K562 (cell line): ENCODE results near the gene FAM151A. TPM values are rescaled to one million over a fixed set of nuclear protein-coding genes. Genes with fewer than 3 reads are reported as not detected.

Source experiments
- ARID2 ChIP-seq: fragments of 450-650 bp; IDR thresholded peaks from 2 replicates; pipeline ENCODE4 v1.6.1; 2017; ENCODE audit warnings: antibody characterized with exemption, mild to moderate bottlenecking
- ATF1 ChIP-seq, 2 experiments: fragments of 450-650 bp in 1 of 2; IDR thresholded peaks; 2 replicates each; pipeline ENCODE4 v1.6.1; 2016; ENCODE audit warnings: missing compliant biosample characterization in 1 of 2, missing genetic modification characterization in 1 of 2
- EGR1 ChIP-seq: fragments of 450-650 bp; conservative IDR thresholded peaks from 2 replicates; pipeline ENCODE4 v1.6.1; 2017; ENCODE audit warnings: mild to moderate bottlenecking
- GABPB1 ChIP-seq: sonication (generic); formaldehyde crosslinking; IDR thresholded peaks from 2 replicates; pipeline ENCODE4 v1.8.0; 2022; ENCODE audit warnings: mild to moderate bottlenecking, missing genetic modification reagents
- KAT7 ChIP-seq: sonication (generic); formaldehyde crosslinking; IDR thresholded peaks from 2 replicates; pipeline ENCODE4 v1.8.0; 2022; ENCODE audit warnings: missing genetic modification reagents, mild to moderate bottlenecking, borderline replicate concordance
- MYBL2 ChIP-seq, 2 experiments: fragments of 450-650 bp in 1 of 2; sonication (generic) in 1 of 2; formaldehyde crosslinking in 1 of 2; IDR thresholded peaks; 2 replicates each; pipeline versions ENCODE4 v1.6.1 to v1.8.1; 2017 to 2022; ENCODE audit warnings: borderline replicate concordance in 1 of 2, inconsistent platforms in 1 of 2, low read depth in 1 of 2, mild to moderate bottlenecking in 1 of 2, missing genetic modification reagents in 1 of 2, moderate library complexity in 1 of 2
- PRDM10 ChIP-seq: fragments of 450-650 bp; IDR thresholded peaks from 2 replicates; pipeline ENCODE4 v1.6.1; 2018; ENCODE audit not compliant: partially characterized antibody
- PRPF4 ChIP-seq: fragments of 200-400 bp; formaldehyde crosslinking; IDR thresholded peaks from one replicate; pipeline ENCODE4 v1.6.1; 2017; ENCODE audit warnings: low read length, low read depth, mild to moderate bottlenecking; ENCODE audit not compliant: insufficient read depth, poor library complexity, severe bottlenecking
- RFX1 ChIP-seq: fragments of 450-650 bp; IDR thresholded peaks from 2 replicates; pipeline ENCODE4 v1.6.1; 2016; ENCODE audit warnings: mild to moderate bottlenecking, moderate library complexity
- RNF219 ChIP-seq: fragments of 250-450 bp; sonication (Bioruptor Pico); IDR thresholded peaks from 2 replicates; pipeline ENCODE4 v1.5.0; 2022; ENCODE audit warnings: mild to moderate bottlenecking
- TBL1XR1 ChIP-seq, 2 experiments: IDR thresholded peaks; 2 replicates each; pipeline ENCODE4 v1.6.1; 2012; ENCODE audit warnings: improper control_type of control experiment in 2 of 2, low read length in 2 of 2, mild to moderate bottlenecking in 1 of 2
- ZKSCAN8 ChIP-seq: fragments of 200-800 bp; sonication (Bioruptor generic); IDR thresholded peaks from 2 replicates; pipeline ENCODE4 v1.6.1; 2016; ENCODE audit warnings: missing genetic modification characterization, missing compliant biosample characterization
- ZNF263 ChIP-seq: sonication (generic); formaldehyde crosslinking; IDR thresholded peaks from 2 replicates; pipeline ENCODE4 v1.8.0; 2022; ENCODE audit warnings: mild to moderate bottlenecking, missing genetic modification reagents, borderline replicate concordance
- ZNF584 ChIP-seq: fragments of 200-800 bp; sonication (Bioruptor generic); IDR thresholded peaks from 2 replicates; pipeline ENCODE4 v1.6.1; 2016; ENCODE audit warnings: low read depth, mild to moderate bottlenecking, missing genetic modification characterization, missing compliant biosample characterization
- ZNF76 ChIP-seq: fragments of 250-450 bp; sonication (Bioruptor Pico); IDR thresholded peaks from 2 replicates; pipeline ENCODE4 v1.4.0; 2020; ENCODE audit warnings: mild to moderate bottlenecking, moderate library complexity, borderline replicate concordance
- polyA plus RNA-seq, 8 experiments: library from polyadenylated mRNA; depleted of rRNA in 4 of 8; stranded (reverse) in 5 of 8; unstranded in 3 of 8; fragments of >200 nt; fragmentation: Nextera tagmentation in 2 of 8; fragmentation: Illumina TruSeq in 1 of 8; extraction: Ambion mirVana in 2 of 8; extraction: Trizol in 1 of 8; gene quantifications; 2 replicates each; pipeline versions ENCODE4 v1.2.1 to v1.2.3, GENCODE V29; 2011 to 2014; ENCODE audit warnings: inconsistent platforms in 1 of 8, missing spikeins in 1 of 8
- total RNA-seq, 7 experiments: library from RNA; depleted of rRNA in 6 of 7; stranded (reverse); fragments of >200 nt in 6 of 7; fragmentation: Illumina TruSeq in 2 of 7; extraction: Trizol in 2 of 7; gene quantifications; 2 replicates each; pipeline versions ENCODE4 v1.2.1 to v1.2.3, GENCODE V29; 2011 to 2021; ENCODE audit warnings: low replicate concordance in 1 of 7
- TF ChIP-seq, protein P1 (sequence below): fragments of 250-450 bp; sonication (Bioruptor Pico); IDR thresholded peaks from 2 replicates; pipeline ENCODE4 v1.4.0; 2020; ENCODE audit warnings: borderline replicate concordance
- TF ChIP-seq, protein P2 (sequence below), 2 experiments: IDR thresholded peaks in 1 of 2; conservative IDR thresholded peaks in 1 of 2; 2 replicates each; pipeline ENCODE4 v1.6.1; 2016; ENCODE audit warnings: low read depth in 2 of 2, mild to moderate bottlenecking in 1 of 2, missing compliant biosample characterization in 1 of 2, missing genetic modification characterization in 1 of 2, moderate library complexity in 1 of 2

FAM151A gene
- total and polyA plus RNA-seq, 9 of the 15 experiments (the other 6 are each of a cell fraction or from before 2014, with no cell fraction given) = not detected

GRCh38 chr1:54575161-54575560 lies 48.2 kb downstream of the FAM151A start (continued):
- TF ChIP-seq PRDM10 (peak; percentile 26), RNF219 (no peak), ATF1 (CRISPR knock-in tag; IDR thresholded peaks at IDR 0.05) (no peak), ATF1 (tag; IDR thresholded peaks at IDR 0.05) (no peak), MYBL2 (IDR thresholded peaks at IDR 0.05; ENCODE audit: low read depth) (no peak), MYBL2 (CRISPR knock-in tag; IDR thresholded peaks at IDR 0.05; ENCODE audit: borderline replicate concordance) (no peak), ZNF76 (CRISPR knock-in tag) (no peak), RFX1 (no peak), TBL1XR1 (IDR thresholded peaks at IDR 0.05; ENCODE audit: low read length in 2 of 2) (no peak), ZNF263 (no peak), PRPF4 (no peak), ZKSCAN8 (CRISPR knock-in tag) (no peak), EGR1 (no peak), KAT7 (CRISPR knock-in tag) (no peak), GABPB1 (no peak), ZNF584 (CRISPR knock-in tag) (no peak), ARID2 (no peak)
- TF ChIP-seq, protein P1, sequence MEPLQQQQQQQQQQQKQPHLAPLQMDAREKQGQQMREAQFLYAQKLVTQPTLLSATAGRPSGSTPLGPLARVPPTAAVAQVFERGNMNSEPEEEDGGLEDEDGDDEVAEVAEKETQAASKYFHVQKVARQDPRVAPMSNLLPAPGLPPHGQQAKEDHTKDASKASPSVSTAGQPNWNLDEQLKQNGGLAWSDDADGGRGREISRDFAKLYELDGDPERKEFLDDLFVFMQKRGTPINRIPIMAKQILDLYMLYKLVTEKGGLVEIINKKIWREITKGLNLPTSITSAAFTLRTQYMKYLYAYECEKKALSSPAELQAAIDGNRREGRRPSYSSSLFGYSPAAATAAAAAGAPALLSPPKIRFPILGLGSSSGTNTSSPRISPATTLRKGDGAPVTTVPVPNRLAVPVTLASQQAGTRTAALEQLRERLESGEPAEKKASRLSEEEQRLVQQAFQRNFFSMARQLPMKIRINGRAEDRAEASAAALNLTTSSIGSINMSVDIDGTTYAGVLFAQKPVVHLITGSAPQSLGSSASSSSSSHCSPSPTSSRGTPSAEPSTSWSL (CRISPR knock-in tag) = no peak
- TF ChIP-seq, protein P2, sequence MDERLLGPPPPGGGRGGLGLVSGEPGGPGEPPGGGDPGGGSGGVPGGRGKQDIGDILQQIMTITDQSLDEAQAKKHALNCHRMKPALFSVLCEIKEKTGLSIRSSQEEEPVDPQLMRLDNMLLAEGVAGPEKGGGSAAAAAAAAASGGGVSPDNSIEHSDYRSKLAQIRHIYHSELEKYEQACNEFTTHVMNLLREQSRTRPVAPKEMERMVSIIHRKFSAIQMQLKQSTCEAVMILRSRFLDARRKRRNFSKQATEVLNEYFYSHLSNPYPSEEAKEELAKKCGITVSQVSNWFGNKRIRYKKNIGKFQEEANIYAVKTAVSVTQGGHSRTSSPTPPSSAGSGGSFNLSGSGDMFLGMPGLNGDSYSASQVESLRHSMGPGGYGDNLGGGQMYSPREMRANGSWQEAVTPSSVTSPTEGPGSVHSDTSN (CRISPR knock-in tag; IDR thresholded peaks at IDR 0.05; ENCODE audit: low read depth) = no peak
- TF ChIP-seq, protein P2 (tag; conservative IDR thresholded peaks at IDR 0.05; ENCODE audit: low read depth) = peak; percentile 37; the same call in 1 of the 2 replicates
